ENCODE results near the gene CSRNP3. TPM values are rescaled to one million over a fixed set of nuclear protein-coding genes. Genes with fewer than 3 reads are reported as not detected.

Gene CSRNP3
- total and polyA plus RNA-seq, 2 donors (not counting 3 experiments of a cell fraction or from before 2014, with no cell fraction given), result not detected

- TF ChIP-seq JUN (IDR thresholded peaks at IDR 0.05; ENCODE audit: borderline replicate concordance, insufficient read depth, insufficient read length, low read depth), result no peak
- no peak for TF ChIP-seq MAX (IDR thresholded peaks at IDR 0.05; ENCODE audit: insufficient read depth, insufficient read length)
- TF ChIP-seq, protein P1, sequence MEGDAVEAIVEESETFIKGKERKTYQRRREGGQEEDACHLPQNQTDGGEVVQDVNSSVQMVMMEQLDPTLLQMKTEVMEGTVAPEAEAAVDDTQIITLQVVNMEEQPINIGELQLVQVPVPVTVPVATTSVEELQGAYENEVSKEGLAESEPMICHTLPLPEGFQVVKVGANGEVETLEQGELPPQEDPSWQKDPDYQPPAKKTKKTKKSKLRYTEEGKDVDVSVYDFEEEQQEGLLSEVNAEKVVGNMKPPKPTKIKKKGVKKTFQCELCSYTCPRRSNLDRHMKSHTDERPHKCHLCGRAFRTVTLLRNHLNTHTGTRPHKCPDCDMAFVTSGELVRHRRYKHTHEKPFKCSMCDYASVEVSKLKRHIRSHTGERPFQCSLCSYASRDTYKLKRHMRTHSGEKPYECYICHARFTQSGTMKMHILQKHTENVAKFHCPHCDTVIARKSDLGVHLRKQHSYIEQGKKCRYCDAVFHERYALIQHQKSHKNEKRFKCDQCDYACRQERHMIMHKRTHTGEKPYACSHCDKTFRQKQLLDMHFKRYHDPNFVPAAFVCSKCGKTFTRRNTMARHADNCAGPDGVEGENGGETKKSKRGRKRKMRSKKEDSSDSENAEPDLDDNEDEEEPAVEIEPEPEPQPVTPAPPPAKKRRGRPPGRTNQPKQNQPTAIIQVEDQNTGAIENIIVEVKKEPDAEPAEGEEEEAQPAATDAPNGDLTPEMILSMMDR (IDR thresholded peaks at IDR 0.05; ENCODE audit: extremely low read depth in 1 of 2, insufficient read depth in 1 of 2, low read depth in 1 of 2, low read length in 2 of 2), result no peak
- no peak for TF ChIP-seq FOS (IDR thresholded peaks at IDR 0.05; ENCODE audit: borderline replicate concordance, insufficient read depth, low read length)
- TF ChIP-seq POLR2AphosphoS5 (IDR thresholded peaks at IDR 0.05; ENCODE audit: insufficient read depth, low read depth, low read length), result no peak
- TF ChIP-seq POLR2A (IDR thresholded peaks at IDR 0.05; ENCODE audit: low read depth, low read length), result no peak
- TF ChIP-seq MYC (IDR thresholded peaks at IDR 0.05; ENCODE audit: low read depth, low read length), result no peak
- no peaks in the 10 kb centered on the region for H3K4me1 ChIP-seq (ENCODE audit: control insufficient read depth, extremely low read depth, insufficient read depth, low read length)
- intact Hi-C loops (cut with micrococcal nuclease), result no loop called here
- CTCF ChIA-PET, result no interaction called here
- no peak overlapping the region for H3K4me3 ChIP-seq (replicated peaks in 1 of 3; ENCODE audit: insufficient read depth in 1 of 3, low read depth in 1 of 3, low read length in 3 of 3)
- H3K79me2 ChIP-seq (ENCODE audit: control insufficient read depth, insufficient read depth, low read length), result no peaks in the 10 kb centered on the region
- H3K27me3 ChIP-seq (ENCODE audit: control insufficient read depth in 2 of 2, insufficient read depth in 2 of 2, low read length in 2 of 2), result no peaks in the 10 kb centered on the region
- FAIRE-seq, result no peak
- no peak overlapping the region for H3K4me2 ChIP-seq (ENCODE audit: insufficient read depth, low read length)
- H3K9ac ChIP-seq (replicated peaks; ENCODE audit: extremely low read depth, insufficient read depth, low read length), result no peak overlapping the region
- DNase-seq (ENCODE audit: low read depth, low spot score), result no peak
- no peak overlapping the region for H3K27ac ChIP-seq (ENCODE audit: insufficient read depth, low read depth, low read length)
- dilution Hi-C loops (cut with MboI; ENCODE audit: extremely low pct_ligation_motif_present, low sequenced_read_pairs), result no loop called here
- BruUV-seq (replicated peaks), result no TSS peak
- no peaks in the 10 kb centered on the region for H3K9me3 ChIP-seq (replicated peaks; ENCODE audit: control insufficient read depth, insufficient read depth, low read length)
- no peaks in the 10 kb centered on the region for H3K9me1 ChIP-seq (replicated peaks; ENCODE audit: control insufficient read depth, extremely low read depth, insufficient read depth, low read length)
- no peak overlapping the region for H2AFZ ChIP-seq (ENCODE audit: low read depth, low read length)
- H3K36me3 ChIP-seq (ENCODE audit: control insufficient read depth in 2 of 2, extremely low read depth in 1 of 2, insufficient read depth in 2 of 2, low read length in 2 of 2), result no peaks in the 10 kb centered on the region
- no peaks in the 10 kb centered on the region for H4K20me1 ChIP-seq (replicated peaks; ENCODE audit: control insufficient read depth, extremely low read depth, insufficient read depth, low read length)
- POLR2A ChIA-PET, result no interaction called here
Observed at GRCh38 chr2:165423081-165423480, 46.4 kb upstream of the CSRNP3 start.
